HFFc6 (cell line): ENCODE results near the gene NDUFAF3. TPM values are rescaled to one million over a fixed set of nuclear protein-coding genes. Genes with fewer than 3 reads are reported as not detected.

Experiments
- DNase-seq: peaks from one replicate; pipeline ENCODE4 v3.0.0-alpha.2; 2018
- H3K27ac Mint-ChIP-seq: 2 replicates; pipeline ENCODE4 v1.8.0; 2020; ENCODE audit warnings: mild to moderate bottlenecking, mixed read lengths
- H3K27me3 Mint-ChIP-seq: 2 replicates; pipeline ENCODE4 v1.8.0; 2021; ENCODE audit warnings: mild to moderate bottlenecking, moderate library complexity, mixed read lengths; ENCODE audit not compliant: insufficient read depth
- H3K36me3 Mint-ChIP-seq: 2 replicates; pipeline ENCODE4 v1.8.0; 2021; ENCODE audit warnings: low read depth, mixed read lengths
- H3K4me1 Mint-ChIP-seq: 2 replicates; pipeline ENCODE4 v1.8.0; 2020; ENCODE audit warnings: low read depth, mixed read lengths
- H3K4me3 Mint-ChIP-seq: 2 replicates; pipeline ENCODE4 v1.8.0; 2020; ENCODE audit warnings: mild to moderate bottlenecking, moderate library complexity, mixed read lengths
- H3K9me3 Mint-ChIP-seq: 2 replicates; pipeline ENCODE4 v1.8.0; 2020; ENCODE audit warnings: mild to moderate bottlenecking, mixed read lengths
- CTCF ChIP-seq: fragments of 200-600 bp; sonication (generic); IDR thresholded peaks from 2 replicates; pipeline ENCODE4 v1.5.0; 2021; ENCODE audit warnings: antibody characterized with exemption, mild to moderate bottlenecking
- long read RNA-seq: library from polyadenylated mRNA; unstranded; transcript quantifications from one replicate; pipeline ENCODE4 v2.0.0, GENCODE V29; 2019
- total RNA-seq, 6 experiments: library from RNA; stranded (reverse); fragmentation: NEBNext Ultra II Directional; extraction: Animal tissue kit (Norgen Biotek cat#: 25700); gene quantifications; 2 replicates in 1 of 6; 3 replicates in 5 of 6; pipeline ENCODE4 v1.2.3, GENCODE V29; 2021

Gene NDUFAF3
- 100 to 1,000 TPM; 129 to 164 (median 153) TPM for total RNA-seq
- long read RNA-seq, transcript NDUFAF3-202 (5 exons, 2,012 nt), result major isoform, 195 of 243 reads
- long read RNA-seq, transcript NDUFAF3-206 (4 exons, 826 nt), result minor isoform, 10 of 243 reads
- long read RNA-seq, partial matches to known transcripts, result 0 of 243 reads
- long read RNA-seq, other reads (novel, unspliced or antisense), result 37 of 243 reads

DNA sequence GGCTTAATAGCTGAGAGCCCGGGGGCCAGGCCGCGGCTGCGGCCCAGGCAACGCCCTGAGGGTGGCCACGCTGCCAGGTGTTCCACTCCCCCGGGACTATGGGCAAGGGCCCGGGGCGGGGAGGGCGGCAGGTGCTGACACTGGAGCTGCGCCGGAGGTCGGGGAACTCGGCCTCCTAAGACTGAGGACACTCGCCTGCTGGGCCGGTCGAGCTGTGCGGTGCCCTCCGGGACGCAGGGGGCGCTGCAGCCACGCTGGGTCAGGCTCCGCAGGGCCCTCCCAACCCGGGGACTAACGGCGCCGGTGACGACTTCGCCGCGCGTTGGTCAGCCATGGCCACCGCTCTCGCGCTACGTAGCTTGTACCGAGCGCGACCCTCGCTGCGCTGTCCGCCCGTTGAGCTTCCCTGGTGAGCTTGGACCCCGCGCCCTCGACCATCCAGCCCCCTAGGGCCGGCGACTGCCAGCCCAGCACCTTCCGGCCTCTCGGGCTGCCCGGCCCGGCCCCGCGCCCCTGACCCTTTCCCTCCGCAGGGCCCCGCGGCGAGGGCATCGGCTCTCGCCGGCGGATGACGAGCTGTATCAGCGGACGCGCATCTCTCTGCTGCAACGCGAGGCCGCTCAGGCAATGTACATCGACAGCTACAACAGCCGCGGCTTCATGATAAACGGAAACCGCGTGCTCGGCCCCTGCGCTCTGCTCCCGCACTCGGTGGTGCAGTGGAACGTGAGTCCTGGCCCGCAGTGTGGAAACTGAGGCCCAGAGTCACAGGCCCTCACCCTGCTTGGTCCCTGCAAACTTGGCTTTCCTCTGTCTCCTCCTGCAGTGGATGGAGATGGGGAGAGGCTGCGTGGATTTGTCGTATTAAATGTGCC lies at the start of gene NDUFAF3:
Gene NDUFAF3 (plus strand): TSS at position 309 of the 875 bp plus-strand sequence. CDS start 24 bp downstream, at position 333.
- peaks cover 8% of the 10 kb centered on the region for H3K27me3 Mint-ChIP-seq
- peak within 1 kb of the TSS; percentile 95 for H3K27ac Mint-ChIP-seq
- H3K36me3 Mint-ChIP-seq, result peaks cover 41% of the 10 kb centered on the region
- H3K9me3 Mint-ChIP-seq, result no peaks in the 10 kb centered on the region
- H3K4me3 Mint-ChIP-seq, result peak within 1 kb of the TSS; percentile 94
- peak; percentile 91 for DNase-seq
- peak; percentile 97 for TF ChIP-seq CTCF
- peaks cover 51% of the 10 kb centered on the region for H3K4me1 Mint-ChIP-seq

DNA sequence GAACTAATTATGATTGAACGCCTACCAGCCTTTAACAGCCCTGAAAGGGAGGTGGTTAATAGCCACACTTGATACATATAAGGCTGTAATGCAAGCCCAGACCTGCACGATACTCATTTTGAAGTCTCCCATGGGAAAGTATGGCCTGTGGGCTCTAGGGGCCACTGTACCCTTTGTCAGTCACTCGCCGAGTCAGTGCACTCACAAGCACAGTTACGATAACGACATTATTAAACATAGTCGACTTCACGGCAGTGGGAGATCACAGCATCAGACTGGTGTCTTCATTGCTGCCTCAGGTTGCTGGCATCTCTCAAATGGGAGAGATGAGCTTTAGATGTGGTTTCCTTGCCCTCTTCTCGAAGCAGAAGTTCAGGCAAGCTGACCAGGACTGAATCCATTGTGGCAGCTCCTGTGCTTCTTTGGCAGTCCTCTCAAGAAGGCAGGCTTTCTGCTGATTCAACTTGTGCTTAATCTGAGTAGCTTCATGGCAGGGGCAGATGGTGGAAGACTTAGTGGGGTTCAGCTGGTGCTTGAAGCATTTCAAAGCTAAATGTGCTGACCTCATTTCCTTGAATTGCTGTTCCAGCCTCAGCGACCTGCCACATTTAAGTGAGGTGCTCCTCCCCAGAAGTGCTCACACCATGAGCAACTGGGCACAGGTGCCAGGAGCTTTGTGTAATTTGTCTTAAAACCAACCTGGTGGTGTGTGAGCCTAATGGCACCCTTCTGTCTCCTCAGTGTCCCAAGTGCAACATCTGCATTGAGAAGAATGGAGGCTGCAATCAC lies 47.7 kb upstream of the NDUFAF3 start:
- no peaks in the 10 kb centered on the region for H3K4me1 Mint-ChIP-seq
- TF ChIP-seq CTCF, result no peak
- H3K4me3 Mint-ChIP-seq, result no peak overlapping the region
- H3K27me3 Mint-ChIP-seq, result no peaks in the 10 kb centered on the region; the same call in 1 of the 2 replicates
- H3K27ac Mint-ChIP-seq, result no peak overlapping the region
- DNase-seq, result no peak
- H3K9me3 Mint-ChIP-seq, result no peaks in the 10 kb centered on the region
- H3K36me3 Mint-ChIP-seq, result peaks cover 32% of the 10 kb centered on the region

- Mint-ChIP-seq H3K36me3 (peaks cover 10% of the 10 kb centered on the region), H3K4me3 (no peak overlapping the region), H3K9me3 (no peaks in the 10 kb centered on the region)
Observed at GRCh38 chr3:48979451-48979850, 42.5 kb upstream of the NDUFAF3 start.

DNA sequence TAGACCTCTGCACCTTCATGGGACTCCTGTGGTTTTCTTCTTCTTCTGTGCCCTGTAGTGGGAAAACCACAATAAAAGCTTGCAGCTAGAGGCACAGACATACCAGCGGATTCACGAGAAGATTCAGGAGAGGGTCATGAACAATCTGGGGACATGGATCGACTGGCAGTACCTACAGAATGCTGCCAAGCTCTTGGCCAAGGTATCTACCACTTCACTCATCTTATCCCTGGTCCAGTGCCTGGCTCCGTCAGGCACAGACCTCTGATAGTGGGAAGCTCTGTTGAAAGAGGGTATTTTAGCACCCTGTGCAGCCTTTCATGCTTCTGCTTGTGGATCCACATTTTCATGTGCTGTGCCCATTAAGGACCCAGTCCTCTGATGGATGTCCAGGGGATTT lies 41.6 kb upstream of the NDUFAF3 start:
- no peak for DNase-seq
- Mint-ChIP-seq H3K27ac (no peak overlapping the region), H3K4me1 (peaks cover 9% of the 10 kb centered on the region; the same call in 1 of the 2 replicates), H3K4me3 (no peak overlapping the region), H3K36me3 (peaks cover 1% of the 10 kb centered on the region), H3K9me3 (no peaks in the 10 kb centered on the region), H3K27me3 (no peaks in the 10 kb centered on the region; the same call in none of the 2 replicates)
- no peak for TF ChIP-seq CTCF

More at GRCh38 chr3:48979451-48979850, 42.5 kb upstream of the NDUFAF3 start:
- no peak for DNase-seq
- Mint-ChIP-seq H3K4me1 (peaks cover 5% of the 10 kb centered on the region; the same call in 1 of the 2 replicates), H3K27me3 (no peaks in the 10 kb centered on the region; the same call in none of the 2 replicates), H3K27ac (no peak overlapping the region)
- TF ChIP-seq CTCF, result no peak

DNA sequence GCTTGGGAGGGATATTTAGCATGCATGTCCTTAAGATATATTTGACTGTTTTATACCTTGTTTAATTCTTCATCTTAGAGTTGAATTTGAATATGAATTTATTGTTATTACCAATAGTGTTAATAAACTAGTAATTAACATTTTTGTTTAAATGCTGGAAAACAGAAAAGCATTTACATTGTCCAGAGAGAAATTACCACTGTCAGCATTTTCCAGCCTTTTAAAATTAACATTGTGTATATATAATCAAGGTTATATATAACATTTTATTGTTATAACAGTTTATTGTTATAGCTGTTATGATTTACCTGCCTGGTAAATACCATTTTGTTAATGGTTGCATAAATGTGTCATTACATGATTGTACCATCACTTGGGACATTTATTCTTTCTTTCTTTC lies 39.9 kb upstream of the NDUFAF3 start:
- no peak for DNase-seq
- Mint-ChIP-seq H3K27me3 (peaks cover 4% of the 10 kb centered on the region), H3K36me3 (no peaks in the 10 kb centered on the region), H3K9me3 (no peaks in the 10 kb centered on the region), H3K4me3 (no peak overlapping the region), H3K27ac (no peak overlapping the region), H3K4me1 (peaks cover 9% of the 10 kb centered on the region; the same call in 1 of the 2 replicates)
- TF ChIP-seq CTCF, result no peak
